Mesendoderm (in vitro differentiated cells): ENCODE data around the gene SOSTDC1.
"Not testable (repeated sequence)": the region's sequence is repeated elsewhere in the genome, so short reads cannot be mapped to it uniquely, and the experiment has no call there.

Experiments used
- DNase-seq: peaks from one replicate; pipeline ENCODE4 v3.0.0; 2013
- H2AK5ac ChIP-seq: 2 replicates; pipeline ENCODE4 v1.6.1; 2013; ENCODE audit warnings: low read length, inconsistent platforms
- H2BK120ac ChIP-seq: 2 replicates; pipeline ENCODE4 v1.6.1; 2013; ENCODE audit warnings: low read depth, mild to moderate bottlenecking, low read length, moderate library complexity, mixed read lengths
- H2BK15ac ChIP-seq: replicated peaks from 2 replicates; pipeline ENCODE4 v1.6.1; 2013; ENCODE audit warnings: low read depth, mild to moderate bottlenecking, moderate library complexity
- H2BK5ac ChIP-seq: 2 replicates; pipeline ENCODE4 v1.6.1; 2013; ENCODE audit warnings: low read length, inconsistent platforms
- H3K18ac ChIP-seq: 2 replicates; pipeline ENCODE4 v1.6.1; 2013; ENCODE audit warnings: mild to moderate bottlenecking, low read length, mixed read lengths
- H3K23ac ChIP-seq: one replicate; pipeline ENCODE4 v1.6.1; 2013; ENCODE audit warnings: low read length
- H3K27ac ChIP-seq: 2 replicates; pipeline ENCODE4 v1.5.1; 2013; ENCODE audit warnings: low read depth, mild to moderate bottlenecking, inconsistent platforms, low read length, moderate library complexity
- H3K27me3 ChIP-seq: 2 replicates; pipeline ENCODE4 v1.6.1; 2013; ENCODE audit warnings: low read length, control low read depth, mild to moderate bottlenecking, inconsistent platforms; ENCODE audit not compliant: insufficient read depth, poor library complexity
- H3K36me3 ChIP-seq: 2 replicates; pipeline ENCODE4 v1.6.1; 2013; ENCODE audit warnings: low read length, inconsistent platforms; ENCODE audit not compliant: control insufficient read depth, insufficient read depth
- H3K4ac ChIP-seq: one replicate; pipeline ENCODE4 v1.6.1; 2013; ENCODE audit warnings: low read depth, mild to moderate bottlenecking, low read length, moderate library complexity
- H3K4me1 ChIP-seq: 2 replicates; pipeline ENCODE4 v1.6.1; 2013; ENCODE audit warnings: low read depth, low read length, inconsistent platforms; ENCODE audit not compliant: control insufficient read depth
- H3K4me2 ChIP-seq: 2 replicates; pipeline ENCODE4 v1.6.1; 2013; ENCODE audit warnings: low read length
- H3K4me3 ChIP-seq: 2 replicates; pipeline ENCODE4 v1.5.1; 2013; ENCODE audit warnings: mild to moderate bottlenecking, low read length
- H3K56ac ChIP-seq: one replicate; pipeline ENCODE4 v1.6.1; 2013; ENCODE audit warnings: low read length
- H3K79me1 ChIP-seq: 2 replicates; pipeline ENCODE4 v1.6.1; 2013; ENCODE audit warnings: low read length, inconsistent platforms
- H3K79me2 ChIP-seq: 2 replicates; pipeline ENCODE4 v1.6.1; 2013; ENCODE audit warnings: mild to moderate bottlenecking, low read length; ENCODE audit not compliant: control insufficient read depth, insufficient read depth
- H3K9ac ChIP-seq: 2 replicates; pipeline ENCODE4 v1.6.1; 2013; ENCODE audit warnings: low read length, inconsistent platforms
- H4K5ac ChIP-seq: one replicate; pipeline ENCODE4 v1.6.1; 2013; ENCODE audit warnings: low read length
- H4K8ac ChIP-seq: one replicate; pipeline ENCODE4 v1.6.1; 2013; ENCODE audit warnings: low read depth, mild to moderate bottlenecking, control low read depth, low read length, moderate library complexity
- WGBS: extraction: QIAGEN DNeasy Blood & Tissue Kit; methylation state at CpG from one replicate; pipeline ENCODE4 v1.1.7; 2013; ENCODE audit warnings: low lambda C conversion rate, missing lambda C conversion rate; ENCODE audit not compliant: insufficient coverage; ENCODE audit errors: extremely low coverage; 5-methylcytosine and 5-hydroxymethylcytosine counted together

SOSTDC1 gene

GRCh38 chr7:16460789-16461493, 4.6 kb downstream of the SOSTDC1 start:
- Histone ChIP-seq H3K4me1 (peaks cover 2% of the 10 kb centered on the region), H4K8ac (no peak overlapping the region), H3K4me3 (no peak overlapping the region), H2BK15ac (no peak overlapping the region), H3K79me2 (no peaks in the 10 kb centered on the region), H3K4ac (no peak overlapping the region), H3K18ac (no peak overlapping the region), H3K23ac (no peak overlapping the region), H3K4me2 (no peak overlapping the region), H3K27ac (no peak overlapping the region), H2BK120ac (no peak overlapping the region), H2AK5ac (no peak overlapping the region), H3K56ac (no peak overlapping the region), H3K27me3 (no peaks in the 10 kb centered on the region), H3K36me3 (no peaks in the 10 kb centered on the region), H2BK5ac (no peak overlapping the region), H3K79me1 (no peaks in the 10 kb centered on the region), H4K5ac (no peak overlapping the region), H3K9ac (no peak overlapping the region)
- DNase-seq, result no peak
- no CpG with 5 or more reads among the region's 2 CpGs for WGBS

DNA sequence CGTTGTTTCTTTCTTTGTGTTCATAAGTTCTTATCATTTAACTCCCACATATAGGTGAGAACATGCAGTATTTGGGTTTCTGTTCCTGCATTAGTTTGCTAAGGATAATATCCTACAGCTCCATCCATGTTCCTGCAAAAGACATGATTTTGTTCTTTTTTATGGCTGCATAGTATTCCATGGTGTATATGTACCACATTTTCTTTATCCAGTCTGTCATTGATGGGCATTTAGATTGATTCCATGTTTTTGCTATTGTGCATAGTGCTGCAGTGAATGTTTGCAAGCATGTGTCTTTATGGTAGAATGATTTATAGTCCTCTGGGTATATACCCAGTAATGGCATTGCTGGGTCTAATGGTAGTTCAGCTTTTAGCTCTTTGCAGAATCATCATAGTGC, 9.2 kb downstream of the SOSTDC1 start:
- H3K23ac ChIP-seq, H3K9ac ChIP-seq, H2BK5ac ChIP-seq, H3K27ac ChIP-seq, H3K36me3 ChIP-seq, H3K79me2 ChIP-seq, H2BK120ac ChIP-seq, DNase-seq, H3K4ac ChIP-seq, H3K18ac ChIP-seq, H4K5ac ChIP-seq, H2BK15ac ChIP-seq, H4K8ac ChIP-seq, H3K4me3 ChIP-seq, H3K56ac ChIP-seq, H3K4me2 ChIP-seq, H3K79me1 ChIP-seq, H3K4me1 ChIP-seq, H3K27me3 ChIP-seq, H2AK5ac ChIP-seq: not testable (repeated sequence)
- no CpG with 5 or more reads among the region's 1 CpG for WGBS

DNA sequence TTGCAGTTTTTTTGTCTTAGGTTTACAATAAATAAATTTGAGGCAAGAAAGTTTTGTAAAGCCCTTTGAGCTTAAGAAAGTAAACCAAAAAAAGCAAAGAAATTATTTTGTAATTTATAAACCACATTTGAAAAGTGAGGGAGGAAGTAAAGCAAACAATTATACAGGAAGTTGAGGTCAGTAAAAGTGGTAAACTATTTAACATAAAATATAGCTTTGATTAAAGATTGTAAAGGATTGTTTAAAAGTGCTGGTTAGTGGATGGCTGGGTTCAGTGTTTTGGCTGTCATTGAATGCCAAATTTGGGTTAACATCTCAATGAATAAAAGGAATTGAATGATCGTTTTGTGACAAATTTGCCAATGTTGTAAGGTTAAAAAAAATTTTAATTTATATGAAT, 9.9 kb downstream of the SOSTDC1 start:
- WGBS, result 100% methylated on average over 1 of the region's 1 CpG
- no peak overlapping the region for H2BK15ac ChIP-seq
- H3K56ac ChIP-seq, result no peak overlapping the region
- H3K23ac ChIP-seq, result no peak overlapping the region
- H3K4me3 ChIP-seq, result no peak overlapping the region
- H3K79me2 ChIP-seq, result no peaks in the 10 kb centered on the region
- no peak overlapping the region for H3K9ac ChIP-seq
- no peaks in the 10 kb centered on the region for H3K27me3 ChIP-seq
- no peak overlapping the region for H4K5ac ChIP-seq
- H2AK5ac ChIP-seq, result no peak overlapping the region
- no peak overlapping the region for H2BK5ac ChIP-seq
- H3K27ac ChIP-seq, result no peak overlapping the region
- H3K4me2 ChIP-seq, result no peak overlapping the region
- H3K79me1 ChIP-seq, result no peaks in the 10 kb centered on the region
- H3K4me1 ChIP-seq, result no peaks in the 10 kb centered on the region
- H4K8ac ChIP-seq, result no peak overlapping the region
- DNase-seq, result no peak
- H3K36me3 ChIP-seq, result no peaks in the 10 kb centered on the region
- no peak overlapping the region for H3K4ac ChIP-seq
- no peak overlapping the region for H2BK120ac ChIP-seq
- H3K18ac ChIP-seq, result no peak overlapping the region

- Histone ChIP-seq H3K4me1 (no peaks in the 10 kb centered on the region), H4K5ac (no peak overlapping the region), H2BK15ac (no peak overlapping the region), H3K79me1 (no peaks in the 10 kb centered on the region), H3K4me2 (no peak overlapping the region), H3K36me3 (no peaks in the 10 kb centered on the region), H3K18ac (no peak overlapping the region), H3K27me3 (no peaks in the 10 kb centered on the region), H3K23ac (no peak overlapping the region), H2AK5ac (no peak overlapping the region), H3K79me2 (no peaks in the 10 kb centered on the region), H3K4me3 (no peak overlapping the region), H2BK5ac (no peak overlapping the region), H3K56ac (no peak overlapping the region), H3K9ac (no peak overlapping the region), H3K4ac (no peak overlapping the region), H2BK120ac (no peak overlapping the region), H3K27ac (no peak overlapping the region), H4K8ac (no peak overlapping the region)
- no CpG with 5 or more reads among the region's 6 CpGs for WGBS
- no peak for DNase-seq
These were observed 15.2 kb downstream of the SOSTDC1 start for GRCh38 chr7:16450366-16450765.

DNA sequence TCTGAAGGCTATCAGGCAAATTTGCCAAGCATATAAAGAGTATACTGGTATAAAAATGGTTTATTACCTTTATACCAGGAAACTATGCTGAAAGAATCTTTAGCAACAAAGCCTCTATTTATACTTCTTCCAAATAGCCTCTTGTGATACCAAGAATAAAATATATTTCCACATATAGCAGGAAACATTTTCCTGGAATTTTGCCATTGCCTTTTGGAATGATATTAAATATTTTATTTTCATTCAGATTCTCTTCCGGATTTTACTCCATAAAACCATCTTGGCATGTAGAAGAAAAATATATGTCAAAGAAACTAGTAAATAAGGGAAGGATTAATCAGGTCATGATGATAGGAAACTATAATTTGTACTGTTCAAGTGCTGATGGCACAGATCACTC, 17.7 kb downstream of the SOSTDC1 start:
- no peak overlapping the region for H3K27ac ChIP-seq
- H3K79me1 ChIP-seq, result no peaks in the 10 kb centered on the region
- no peak overlapping the region for H3K9ac ChIP-seq
- H2AK5ac ChIP-seq, result no peak overlapping the region
- H3K4me2 ChIP-seq, result no peak overlapping the region
- H2BK120ac ChIP-seq, result no peak overlapping the region
- no peaks in the 10 kb centered on the region for H3K79me2 ChIP-seq
- H3K23ac ChIP-seq, result no peak overlapping the region
- H2BK5ac ChIP-seq, result no peak overlapping the region
- H3K27me3 ChIP-seq, result no peaks in the 10 kb centered on the region
- H3K56ac ChIP-seq, result no peak overlapping the region
- no peak overlapping the region for H3K18ac ChIP-seq
- DNase-seq, result no peak
- no CpG with 5 or more reads among the region's 1 CpG for WGBS
- no peak overlapping the region for H3K4me3 ChIP-seq
- H2BK15ac ChIP-seq, result no peak overlapping the region
- H3K4me1 ChIP-seq, result no peaks in the 10 kb centered on the region
- H4K5ac ChIP-seq, result no peak overlapping the region
- H3K36me3 ChIP-seq, result no peaks in the 10 kb centered on the region
- H3K4ac ChIP-seq, result no peak overlapping the region
- no peak overlapping the region for H4K8ac ChIP-seq

DNA sequence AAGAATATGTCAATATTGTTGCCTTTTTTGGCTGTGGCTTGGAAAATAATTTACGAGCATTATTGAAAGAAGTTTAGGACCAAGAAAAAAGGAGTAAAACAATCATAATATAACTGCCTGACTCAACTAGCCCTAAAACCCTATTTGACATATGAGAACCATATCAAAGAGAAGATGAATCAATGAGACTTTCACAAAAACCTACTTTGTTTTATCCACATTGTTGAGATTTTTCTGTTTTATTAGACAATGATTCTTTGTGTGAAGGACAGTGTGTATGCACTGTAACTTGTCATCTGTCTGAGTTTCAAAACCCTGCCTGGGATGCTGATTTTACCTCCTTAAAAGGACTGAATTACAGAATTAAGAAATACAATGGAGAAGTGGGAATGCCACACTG, 19.0 kb downstream of the SOSTDC1 start:
- Histone ChIP-seq H3K79me1 (no peaks in the 10 kb centered on the region), H3K9ac (no peak overlapping the region), H4K8ac (no peak overlapping the region), H3K4ac (no peak overlapping the region), H3K27me3 (no peaks in the 10 kb centered on the region), H4K5ac (no peak overlapping the region), H2BK15ac (no peak overlapping the region), H2BK120ac (no peak overlapping the region), H3K56ac (no peak overlapping the region), H2BK5ac (no peak overlapping the region), H3K79me2 (no peaks in the 10 kb centered on the region), H3K18ac (no peak overlapping the region), H3K27ac (no peak overlapping the region), H2AK5ac (no peak overlapping the region), H3K4me1 (no peaks in the 10 kb centered on the region), H3K23ac (no peak overlapping the region), H3K4me3 (no peak overlapping the region), H3K4me2 (no peak overlapping the region), H3K36me3 (no peaks in the 10 kb centered on the region)
- no peak for DNase-seq
- no CpG with 5 or more reads among the region's 1 CpG for WGBS
